Panc1 (cell line): Measurements from ENCODE around the gene PLCB1. TPM values are rescaled to one million over a fixed set of nuclear protein-coding genes. Genes with fewer than 3 reads are reported as not detected.

Experiments used
- ATAC-seq: fragments of 200-7000 bp; cut with Tn5 transposase; 2 replicates; pipeline ENCODE4 v1.9.1; 2020; ENCODE audit warnings: mild to moderate bottlenecking, moderate library complexity
- BruUV-seq: library from RNA; stranded (reverse); fragments of 400-500 nt; replicated peaks from 2 replicates; lab custom pipeline; 2021; lab: Mats Ljungman, UMichigan
- CTCF ChIA-PET: fragments of 300-600 bp; sonication (Branson Sonifier 250); formaldehyde crosslinking; loops from one replicate; lab custom pipeline; 2022; ENCODE audit warnings: antibody characterized with exemption; lab: Charles Lee
- POLR2A ChIA-PET: fragments of 300-600 bp; sonication (Branson Sonifier 250); formaldehyde crosslinking; loops from one replicate; lab custom pipeline; 2022; ENCODE audit warnings: antibody characterized with exemption; lab: Charles Lee
- DNase-seq: peaks from one replicate; pipeline ENCODE4 v3.0.0-alpha.2; 2010; ENCODE audit warnings: low read depth, low spot score
- H3K27ac ChIP-seq: 2 replicates; pipeline ENCODE4 v1.5.1; 2011; ENCODE audit warnings: mild to moderate bottlenecking, low read length, inconsistent platforms
- H3K27me3 ChIP-seq: fragments of 200-500 bp; sonication (Bioruptor generic); 2 replicates; pipeline ENCODE4 v1.6.0; 2014; ENCODE audit warnings: low read length, inconsistent platforms; ENCODE audit not compliant: control insufficient read depth, insufficient read depth
- H3K36me3 ChIP-seq: fragments of 200-500 bp; sonication (Bioruptor generic); 2 replicates; pipeline ENCODE4 v1.5.1; 2014; ENCODE audit warnings: inconsistent platforms, mild to moderate bottlenecking, low read length, moderate library complexity; ENCODE audit not compliant: control insufficient read depth, insufficient read depth
- H3K4me1 ChIP-seq: 2 replicates; pipeline ENCODE4 v1.5.1; 2011; ENCODE audit warnings: inconsistent platforms, mild to moderate bottlenecking, low read length, moderate library complexity; ENCODE audit not compliant: control insufficient read depth, insufficient read depth
- H3K4me3 ChIP-seq, 2 experiments: 2 replicates each; pipeline ENCODE4 v1.5.1; 2011 to 2012; ENCODE audit warnings: low read depth in 2 of 2, low read length in 2 of 2, mild to moderate bottlenecking in 2 of 2, inconsistent platforms in 1 of 2, moderate library complexity in 1 of 2
- H3K9me3 ChIP-seq: fragments of 200-500 bp; sonication (Bioruptor generic); 2 replicates; pipeline ENCODE4 v1.5.1; 2014; ENCODE audit warnings: low read depth, mild to moderate bottlenecking, inconsistent platforms, low read length, moderate library complexity; ENCODE audit not compliant: control insufficient read depth, insufficient read depth
- POLR2AphosphoS5 ChIP-seq: IDR thresholded peaks from 2 replicates; pipeline ENCODE4 v1.6.1; 2012; ENCODE audit warnings: mild to moderate bottlenecking, low read depth, low read length, moderate library complexity
- SIN3A ChIP-seq: IDR thresholded peaks from 2 replicates; pipeline ENCODE4 v1.6.1; 2012; ENCODE audit warnings: low read depth, mild to moderate bottlenecking, low read length, moderate library complexity, borderline replicate concordance; ENCODE audit not compliant: insufficient read depth
- TCF7L2 ChIP-seq: IDR thresholded peaks from 2 replicates; pipeline ENCODE4 v1.6.1; 2011; ENCODE audit warnings: mild to moderate bottlenecking, low read depth, low read length, inconsistent platforms
- in situ Hi-C: cut with HindIII; loops from 2 replicates; pipeline ENCODE4 v1.10.0; 2016; ENCODE audit warnings: low sequenced_read_pairs, low pct_unique_long_range_greater_than_20kb
- intact Hi-C: fragments of 100-400 bp; cut with micrococcal nuclease; formaldehyde crosslinking; loops from one replicate; pipeline ENCODE4 v1.10.0; 2022; ENCODE audit not compliant: unreplicated experiment
- total RNA-seq: library from RNA; stranded (reverse); gene quantifications from one replicate; pipeline ENCODE4 v1.2.1, GENCODE V29; 2021; ENCODE audit not compliant: unreplicated experiment
- TF ChIP-seq, protein P1 (sequence below), 2 experiments: IDR thresholded peaks; 2 replicates each; pipeline ENCODE4 v1.6.1; 2011 to 2012; ENCODE audit warnings: low read depth in 2 of 2, control low read depth in 1 of 2, low read length in 1 of 2, mild to moderate bottlenecking in 1 of 2, moderate library complexity in 1 of 2; ENCODE audit not compliant: insufficient read depth in 1 of 2
- TF ChIP-seq, protein P2 (sequence below): fragments of 450-650 bp; IDR thresholded peaks from 2 replicates; pipeline ENCODE4 v1.5.1; 2017; ENCODE audit warnings: mild to moderate bottlenecking

PLCB1 gene
- total RNA-seq, 1 experiment from 2014 or later: 0.59 TPM

GRCh38 chr20:8879669-8880068 lies 747.6 kb downstream of the PLCB1 start:
- ATAC-seq: no peak
- in situ Hi-C loops: no loop called here

DNA sequence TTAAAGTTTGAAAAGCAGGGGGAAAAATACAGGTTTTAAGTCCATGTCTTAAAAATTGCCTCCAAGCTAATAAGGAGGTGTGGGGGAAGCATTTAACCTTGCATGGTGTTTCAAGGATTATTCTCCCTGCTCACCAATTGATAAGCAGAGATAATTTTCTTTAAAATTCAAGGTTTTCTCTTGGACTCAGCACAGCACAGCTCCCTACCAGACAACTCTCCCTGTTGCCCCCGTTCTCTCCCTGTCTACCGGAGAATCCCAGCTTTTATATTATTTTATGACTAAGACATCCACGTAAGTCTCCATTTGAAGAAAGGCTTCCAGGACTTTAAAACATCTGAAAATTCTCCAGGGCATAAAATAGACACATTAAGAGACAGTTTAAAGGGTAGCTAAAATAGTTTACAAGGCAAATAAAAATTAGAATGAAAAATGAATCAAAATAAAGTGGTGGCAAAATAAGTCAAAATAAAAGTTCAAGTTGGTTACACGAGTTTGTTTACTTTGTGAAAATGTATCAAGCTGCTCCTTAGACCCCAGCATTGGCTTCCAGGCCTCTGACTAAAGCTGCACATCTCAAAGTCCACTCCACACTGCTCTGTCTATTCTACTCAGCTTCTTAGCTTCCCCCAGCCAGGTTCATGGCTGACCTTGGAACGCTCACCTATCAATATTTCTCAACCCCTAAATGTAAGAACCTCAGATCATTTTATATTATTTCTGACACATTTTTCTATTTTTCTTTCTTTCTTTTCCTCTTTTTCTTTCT lies 748.2 kb downstream of the PLCB1 start:
- Histone ChIP-seq H3K4me1 (no peaks in the 10 kb centered on the region), H3K36me3 (no peaks in the 10 kb centered on the region), H3K27ac (no peak overlapping the region), H3K4me3 (no peak overlapping the region), H3K27me3 (no peaks in the 10 kb centered on the region), H3K9me3 (no peaks in the 10 kb centered on the region)
- TF ChIP-seq, protein P1, sequence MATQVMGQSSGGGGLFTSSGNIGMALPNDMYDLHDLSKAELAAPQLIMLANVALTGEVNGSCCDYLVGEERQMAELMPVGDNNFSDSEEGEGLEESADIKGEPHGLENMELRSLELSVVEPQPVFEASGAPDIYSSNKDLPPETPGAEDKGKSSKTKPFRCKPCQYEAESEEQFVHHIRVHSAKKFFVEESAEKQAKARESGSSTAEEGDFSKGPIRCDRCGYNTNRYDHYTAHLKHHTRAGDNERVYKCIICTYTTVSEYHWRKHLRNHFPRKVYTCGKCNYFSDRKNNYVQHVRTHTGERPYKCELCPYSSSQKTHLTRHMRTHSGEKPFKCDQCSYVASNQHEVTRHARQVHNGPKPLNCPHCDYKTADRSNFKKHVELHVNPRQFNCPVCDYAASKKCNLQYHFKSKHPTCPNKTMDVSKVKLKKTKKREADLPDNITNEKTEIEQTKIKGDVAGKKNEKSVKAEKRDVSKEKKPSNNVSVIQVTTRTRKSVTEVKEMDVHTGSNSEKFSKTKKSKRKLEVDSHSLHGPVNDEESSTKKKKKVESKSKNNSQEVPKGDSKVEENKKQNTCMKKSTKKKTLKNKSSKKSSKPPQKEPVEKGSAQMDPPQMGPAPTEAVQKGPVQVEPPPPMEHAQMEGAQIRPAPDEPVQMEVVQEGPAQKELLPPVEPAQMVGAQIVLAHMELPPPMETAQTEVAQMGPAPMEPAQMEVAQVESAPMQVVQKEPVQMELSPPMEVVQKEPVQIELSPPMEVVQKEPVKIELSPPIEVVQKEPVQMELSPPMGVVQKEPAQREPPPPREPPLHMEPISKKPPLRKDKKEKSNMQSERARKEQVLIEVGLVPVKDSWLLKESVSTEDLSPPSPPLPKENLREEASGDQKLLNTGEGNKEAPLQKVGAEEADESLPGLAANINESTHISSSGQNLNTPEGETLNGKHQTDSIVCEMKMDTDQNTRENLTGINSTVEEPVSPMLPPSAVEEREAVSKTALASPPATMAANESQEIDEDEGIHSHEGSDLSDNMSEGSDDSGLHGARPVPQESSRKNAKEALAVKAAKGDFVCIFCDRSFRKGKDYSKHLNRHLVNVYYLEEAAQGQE (IDR thresholded peaks at IDR 0.05; ENCODE audit: insufficient read depth in 1 of 2, low read depth in 2 of 2, low read length in 1 of 2): no peak
- TF ChIP-seq SIN3A: no peak
- no peak for TF ChIP-seq POLR2AphosphoS5
- TF ChIP-seq TCF7L2: no peak
- TF ChIP-seq, protein P2, sequence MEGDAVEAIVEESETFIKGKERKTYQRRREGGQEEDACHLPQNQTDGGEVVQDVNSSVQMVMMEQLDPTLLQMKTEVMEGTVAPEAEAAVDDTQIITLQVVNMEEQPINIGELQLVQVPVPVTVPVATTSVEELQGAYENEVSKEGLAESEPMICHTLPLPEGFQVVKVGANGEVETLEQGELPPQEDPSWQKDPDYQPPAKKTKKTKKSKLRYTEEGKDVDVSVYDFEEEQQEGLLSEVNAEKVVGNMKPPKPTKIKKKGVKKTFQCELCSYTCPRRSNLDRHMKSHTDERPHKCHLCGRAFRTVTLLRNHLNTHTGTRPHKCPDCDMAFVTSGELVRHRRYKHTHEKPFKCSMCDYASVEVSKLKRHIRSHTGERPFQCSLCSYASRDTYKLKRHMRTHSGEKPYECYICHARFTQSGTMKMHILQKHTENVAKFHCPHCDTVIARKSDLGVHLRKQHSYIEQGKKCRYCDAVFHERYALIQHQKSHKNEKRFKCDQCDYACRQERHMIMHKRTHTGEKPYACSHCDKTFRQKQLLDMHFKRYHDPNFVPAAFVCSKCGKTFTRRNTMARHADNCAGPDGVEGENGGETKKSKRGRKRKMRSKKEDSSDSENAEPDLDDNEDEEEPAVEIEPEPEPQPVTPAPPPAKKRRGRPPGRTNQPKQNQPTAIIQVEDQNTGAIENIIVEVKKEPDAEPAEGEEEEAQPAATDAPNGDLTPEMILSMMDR: no peak
- POLR2A ChIA-PET: no interaction called here
- BruUV-seq: no TSS peak
- intact Hi-C loops (no loop called here), in situ Hi-C loops (no loop called here)
- CTCF ChIA-PET: no interaction called here
- DNase-seq (no peak), ATAC-seq (no peak)

More at GRCh38 chr20:8879669-8880068, 747.6 kb downstream of the PLCB1 start:
- H3K36me3 ChIP-seq: no peaks in the 10 kb centered on the region
- H3K4me3 ChIP-seq: no peak overlapping the region
- H3K27me3 ChIP-seq: no peaks in the 10 kb centered on the region
- intact Hi-C loops: no loop called here
- H3K9me3 ChIP-seq: no peaks in the 10 kb centered on the region
- TF ChIP-seq, protein P2: no peak
- TF ChIP-seq SIN3A (no peak), POLR2AphosphoS5 (no peak), TCF7L2 (no peak)
- TF ChIP-seq, protein P1 (IDR thresholded peaks at IDR 0.05; ENCODE audit: insufficient read depth in 1 of 2, low read depth in 2 of 2, low read length in 1 of 2): no peak
- H3K27ac ChIP-seq: no peak overlapping the region
- POLR2A ChIA-PET: no interaction called here
- no peak for DNase-seq
- CTCF ChIA-PET: no interaction called here
- no TSS peak for BruUV-seq
- H3K4me1 ChIP-seq: no peaks in the 10 kb centered on the region
